ENCODE results near the gene CBR1.
"Not testable (repeated sequence)": the region's sequence is repeated elsewhere in the genome, so short reads cannot be mapped to it uniquely, and the experiment has no call there.

CBR1 gene

GRCh38 chr21:36052860-36053714 lies 16.7 kb upstream of the CBR1 start:
- no peak for DNase-seq

- no peak for DNase-seq
Observed at GRCh38 chr21:36053715-36054062, 16.1 kb upstream of the CBR1 start.

DNA sequence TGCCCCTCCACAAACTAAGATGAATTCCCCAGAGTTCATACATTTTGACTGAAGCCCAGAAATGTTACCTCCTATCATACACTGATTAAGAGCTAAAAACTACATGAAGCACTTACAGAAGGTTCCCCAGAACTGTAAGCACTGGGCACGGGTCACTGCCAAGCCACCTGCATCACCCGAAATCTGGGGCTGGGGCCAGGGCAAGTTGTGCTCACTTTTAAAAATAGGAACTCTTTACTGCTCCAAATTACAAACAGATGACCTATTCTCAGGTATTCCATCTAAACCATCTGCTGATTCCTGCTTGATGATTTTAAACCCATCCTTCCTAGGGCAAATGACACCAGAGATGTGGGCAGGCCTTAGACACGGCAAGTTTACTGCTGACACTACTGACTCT lies 14.3 kb upstream of the CBR1 start:
- DNase-seq, result no peak

DNA sequence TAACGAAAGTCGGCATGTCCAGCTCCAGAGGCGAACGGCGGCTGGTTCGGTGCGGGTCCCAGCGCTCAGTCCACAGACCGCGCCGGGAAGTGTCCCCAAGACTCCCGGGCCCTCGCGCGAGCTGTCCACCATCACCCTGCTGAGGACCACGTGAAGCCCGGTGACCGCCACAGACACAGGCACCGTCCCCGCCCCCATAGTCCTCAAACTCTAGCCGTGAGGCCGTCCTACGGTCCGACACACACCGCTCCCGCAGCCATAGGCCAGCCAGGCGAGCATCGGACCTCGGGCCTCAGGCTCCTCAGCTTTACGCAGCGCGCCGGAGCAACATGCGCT lies 10.0 kb upstream of the CBR1 start:
- no peak for DNase-seq

- peak; percentile 81 for DNase-seq
Observed at GRCh38 chr21:36060159-36060921, 9.5 kb upstream of the CBR1 start, which contains the start of gene SETD4. TSS of gene SETD4 (minus strand) at chr21:36060526. CDS start at chr21:36058888, 1,638 bp downstream.

DNA sequence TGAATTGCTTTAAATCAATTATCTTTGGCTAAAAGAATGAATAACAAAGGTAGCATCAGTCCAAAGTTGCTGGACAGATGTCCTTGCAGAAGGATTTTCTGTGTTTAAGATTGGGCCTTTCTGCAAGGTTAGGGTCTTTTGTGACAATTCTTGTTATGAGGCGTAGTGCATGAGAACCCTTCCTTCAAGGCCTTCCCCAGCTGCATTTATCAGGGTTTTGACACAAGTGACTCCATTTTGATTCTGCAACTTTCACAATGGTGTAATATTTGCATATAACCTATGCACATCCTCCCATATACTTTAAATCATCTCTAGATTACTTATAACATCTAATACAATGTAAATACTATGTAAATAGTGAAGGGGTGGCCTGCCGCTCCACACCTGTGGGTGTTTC lies 8.4 kb upstream of the CBR1 start:
- no peak for DNase-seq

- no peak for DNase-seq
Observed at GRCh38 chr21:36063375-36064084, 6.3 kb upstream of the CBR1 start.

DNA sequence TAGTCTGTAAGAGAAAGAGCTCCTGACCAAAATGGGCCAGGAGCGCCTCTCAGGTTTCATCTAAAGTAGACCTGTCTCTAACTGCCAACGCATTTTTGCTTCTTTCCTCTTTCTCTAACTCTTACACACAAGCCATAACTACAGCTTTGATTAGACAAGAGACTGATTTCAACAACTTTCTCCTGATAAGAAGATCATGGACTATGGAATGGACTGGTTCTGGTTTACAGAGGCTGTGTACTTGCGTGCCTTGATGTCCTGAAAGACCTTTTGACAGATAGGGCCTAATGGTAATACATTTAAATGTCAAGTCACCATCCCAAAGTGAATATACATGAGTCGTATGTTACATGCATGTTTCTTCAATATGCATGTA lies 5.8 kb upstream of the CBR1 start:
- no peak for DNase-seq

DNA sequence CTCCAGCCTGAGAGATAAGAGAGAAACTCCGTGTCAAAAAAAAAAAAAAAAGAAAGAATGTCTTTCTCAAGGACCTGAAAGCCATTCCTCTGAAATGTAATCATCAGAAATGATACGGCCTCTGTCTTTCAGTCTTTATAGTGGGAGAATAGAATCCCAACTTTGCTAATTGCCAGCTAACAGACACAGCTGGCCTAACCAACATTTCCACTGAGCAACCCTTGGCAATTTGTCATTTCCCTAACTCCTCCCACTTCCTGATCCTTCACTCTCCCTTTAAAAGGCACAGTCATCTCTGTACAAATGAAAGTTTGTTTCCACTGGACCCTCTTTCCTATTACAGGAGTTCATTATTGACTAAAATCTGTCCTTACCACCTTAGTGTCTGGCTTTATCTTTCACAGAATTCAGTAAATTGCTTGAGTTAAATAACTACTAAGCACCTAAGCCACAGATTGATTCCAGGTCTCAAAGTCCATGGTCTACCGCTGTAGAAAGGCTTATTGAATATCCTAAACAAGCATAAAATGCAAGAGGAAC lies 4.3 kb upstream of the CBR1 start:
- no peak for DNase-seq

DNA sequence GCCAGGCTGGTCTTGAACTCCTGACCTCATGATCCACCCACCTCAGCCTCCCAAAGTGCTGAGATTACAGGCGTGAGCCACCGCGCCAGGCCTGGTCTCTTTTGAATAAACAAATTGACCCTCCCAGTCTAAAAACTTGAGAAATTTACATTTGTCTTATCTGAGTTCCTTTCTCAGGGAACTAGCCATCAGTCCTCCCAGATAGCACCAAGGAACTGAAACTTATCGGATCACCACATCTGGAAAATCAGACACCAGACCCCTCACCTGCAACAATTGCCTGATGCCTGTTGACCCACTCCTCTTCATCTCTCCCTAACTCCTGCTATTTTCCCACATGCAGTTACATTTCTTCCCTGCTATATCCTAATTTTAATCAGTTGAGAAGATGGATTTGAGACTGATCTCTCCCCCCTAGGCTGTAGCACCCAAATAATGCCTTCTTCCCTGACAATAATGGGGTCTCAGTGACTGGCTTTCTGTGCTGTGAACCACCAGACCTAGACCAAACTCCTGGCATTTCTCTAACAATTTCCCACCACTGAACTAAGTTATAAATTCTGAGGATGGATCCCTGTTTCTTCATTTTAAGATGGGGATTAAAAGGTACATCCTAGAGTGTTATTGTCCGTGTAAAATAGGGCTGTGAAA lies 951 bp upstream of the CBR1 start:
- no peak for DNase-seq

DNA sequence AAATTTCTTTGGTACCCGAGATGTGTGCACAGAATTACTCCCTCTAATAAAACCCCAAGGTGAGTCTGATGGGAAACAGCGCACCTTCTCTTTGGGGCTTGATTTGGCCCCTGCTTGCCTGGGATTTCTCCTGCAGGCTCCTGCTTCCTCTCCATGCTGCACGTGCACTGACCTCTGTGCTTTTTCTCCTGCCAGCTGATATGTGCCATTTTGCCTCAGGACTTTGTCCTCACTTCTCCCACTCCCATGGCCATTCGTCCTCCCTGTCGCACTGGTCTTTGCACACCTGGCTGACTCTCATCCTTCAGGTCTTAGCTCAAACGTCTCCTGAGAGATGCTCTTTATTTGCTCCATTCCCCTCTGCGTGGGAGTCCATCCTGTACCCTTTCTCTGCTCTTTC lies 1.2 kb downstream of the CBR1 start:
- DNase-seq, result no peak

DNA sequence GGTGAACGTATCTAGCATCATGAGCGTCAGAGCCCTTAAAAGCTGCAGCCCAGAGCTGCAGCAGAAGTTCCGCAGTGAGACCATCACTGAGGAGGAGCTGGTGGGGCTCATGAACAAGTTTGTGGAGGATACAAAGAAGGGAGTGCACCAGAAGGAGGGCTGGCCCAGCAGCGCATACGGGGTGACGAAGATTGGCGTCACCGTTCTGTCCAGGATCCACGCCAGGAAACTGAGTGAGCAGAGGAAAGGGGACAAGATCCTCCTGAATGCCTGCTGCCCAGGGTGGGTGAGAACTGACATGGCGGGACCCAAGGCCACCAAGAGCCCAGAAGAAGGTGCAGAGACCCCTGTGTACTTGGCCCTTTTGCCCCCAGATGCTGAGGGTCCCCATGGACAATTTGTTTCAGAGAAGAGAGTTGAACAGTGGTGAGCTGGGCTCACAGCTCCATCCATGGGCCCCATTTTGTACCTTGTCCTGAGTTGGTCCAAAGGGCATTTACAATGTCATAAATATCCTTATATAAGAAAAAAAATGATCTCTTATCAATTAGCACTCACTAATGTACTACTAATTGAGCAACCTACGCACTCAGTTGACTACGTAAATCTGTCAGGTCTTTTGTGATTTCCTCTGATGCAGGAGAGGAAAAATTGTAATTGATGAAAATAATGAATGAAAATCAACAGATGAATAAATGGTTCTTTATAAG lies 2.8 kb downstream of the CBR1 start:
- DNase-seq, result no peak

GRCh38 chr21:36073181-36073580 lies 3.4 kb downstream of the CBR1 start:
- DNase-seq, result no peak

DNA sequence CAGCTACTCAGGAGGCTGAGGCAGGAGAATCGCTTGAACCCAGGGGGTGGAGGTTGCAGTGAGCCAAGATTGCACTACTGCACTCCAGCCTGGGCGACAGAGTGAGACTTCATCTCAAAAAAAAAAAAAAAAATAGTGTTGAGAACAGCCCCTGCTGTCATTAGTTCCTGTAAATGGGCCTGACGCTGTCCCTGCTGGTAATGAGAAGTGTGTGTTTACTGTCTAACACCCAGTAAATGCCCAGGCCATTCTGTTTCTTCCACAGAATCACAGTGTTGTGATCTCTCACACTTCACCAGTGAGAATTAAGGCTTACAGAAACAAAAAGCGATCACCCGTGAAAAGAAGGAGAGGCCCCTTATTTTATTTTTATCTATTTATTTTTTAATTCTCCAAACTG lies 4.1 kb downstream of the CBR1 start:
- DNase-seq, result not testable (repeated sequence)

DNA sequence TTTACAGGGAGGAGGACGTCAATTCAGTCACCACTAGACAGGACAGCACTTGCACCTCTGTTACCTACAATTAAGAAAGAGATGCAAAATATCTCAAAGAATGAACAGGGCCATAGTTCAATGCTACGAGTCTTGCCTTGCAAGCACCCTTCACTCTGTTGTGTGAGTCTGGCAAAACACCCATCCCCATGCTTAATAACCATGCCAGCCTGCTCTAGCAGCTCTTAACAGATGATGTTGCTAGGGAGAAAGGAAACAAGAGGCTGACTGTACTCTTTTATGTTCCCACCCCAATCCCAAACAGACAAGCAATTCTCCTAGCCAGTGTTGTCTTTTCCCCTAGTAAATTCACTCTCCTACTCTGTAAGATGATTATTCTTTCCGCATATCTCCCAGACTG lies 5.3 kb downstream of the CBR1 start:
- no peak for DNase-seq

- no peak for DNase-seq
Observed at GRCh38 chr21:36075953-36076352, 6.1 kb downstream of the CBR1 start.

GRCh38 chr21:36076878-36077655 lies 7.2 kb downstream of the CBR1 start:
- DNase-seq, result no peak

GRCh38 chr21:36077758-36078157 lies 7.9 kb downstream of the CBR1 start:
- no peak for DNase-seq

DNA sequence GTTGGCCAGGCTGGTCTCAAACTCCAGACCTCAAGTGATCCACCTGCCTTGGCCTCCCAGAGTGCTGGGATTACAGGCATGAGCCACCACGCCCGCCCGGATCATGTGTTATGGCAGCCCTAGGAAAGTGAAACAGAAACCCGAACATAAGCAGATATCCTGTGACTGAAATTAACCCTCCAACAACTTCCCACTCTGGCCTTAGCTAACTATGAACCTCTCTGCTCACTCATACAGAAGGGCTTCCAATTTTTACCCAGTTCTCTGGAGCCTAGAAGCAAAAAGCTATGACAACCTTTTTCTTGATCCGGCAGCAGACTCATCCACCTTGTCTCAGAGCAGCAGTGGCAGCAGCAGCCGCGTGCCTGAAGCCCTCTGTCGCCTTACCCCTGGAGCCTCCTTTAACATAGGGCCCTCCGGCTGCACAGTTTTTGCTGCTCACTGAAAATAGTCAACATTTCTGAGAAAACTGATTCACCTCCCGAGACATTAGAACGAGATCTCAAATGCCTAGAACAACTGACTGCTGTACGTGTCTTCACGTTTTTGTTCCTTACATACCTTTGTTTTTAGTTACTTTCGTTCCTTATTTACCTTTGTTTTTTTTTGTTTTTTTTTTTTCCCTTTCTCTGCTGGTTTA lies 9.3 kb downstream of the CBR1 start:
- DNase-seq, result no peak

- DNase-seq, result no peak
Observed at GRCh38 chr21:36079671-36080070, 9.8 kb downstream of the CBR1 start.

DNA sequence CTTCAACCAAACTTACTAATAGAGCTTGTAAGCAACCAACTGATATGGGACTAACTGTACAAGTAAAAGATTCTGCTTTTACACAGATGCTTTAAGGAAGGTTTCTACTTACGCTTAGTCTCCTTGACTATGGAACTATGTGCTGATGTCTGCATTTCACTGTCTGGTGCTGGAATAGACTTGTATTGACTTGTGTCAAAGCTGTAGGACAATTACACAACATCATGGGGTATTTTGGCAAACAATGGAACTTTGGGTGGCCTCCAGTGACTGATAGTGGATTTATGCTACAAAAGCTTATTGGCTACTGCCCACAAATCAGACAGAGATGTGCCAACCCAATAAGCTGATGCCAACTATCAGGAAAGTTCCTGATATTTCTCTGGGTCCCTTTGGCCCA lies 10.6 kb downstream of the CBR1 start:
- no peak for DNase-seq

All from activated gamma-delta T cell (primary cell).